Left ventricle myocardium inferior (tissue), 1 donor: ENCODE results near the gene STARD10. TPM values are rescaled to one million over a fixed set of nuclear protein-coding genes. Genes with fewer than 3 reads are reported as not detected.

Source experiments
- DNase-seq: peaks from one replicate; pipeline ENCODE4 v3.0.0-alpha.2; 2020
- H3K27ac ChIP-seq: fragments of 200-600 bp; replicated peaks from 2 replicates; pipeline ENCODE4 v1.8.0; 2021
- H3K27me3 ChIP-seq: fragments of 200-600 bp; 2 replicates; pipeline ENCODE4 v1.8.0; 2021; ENCODE audit warnings: low read depth
- H3K36me3 ChIP-seq: fragments of 200-600 bp; 2 replicates; pipeline ENCODE4 v1.8.0; 2021
- H3K4me1 ChIP-seq: fragments of 200-600 bp; 2 replicates; pipeline ENCODE4 v1.8.0; 2021
- H3K4me3 ChIP-seq: fragments of 200-600 bp; 2 replicates; pipeline ENCODE4 v1.8.0; 2021; ENCODE audit warnings: mild to moderate bottlenecking, moderate library complexity
- H3K9me3 ChIP-seq: fragments of 200-600 bp; replicated peaks from 2 replicates; pipeline ENCODE4 v1.8.0; 2021
- CTCF ChIP-seq: fragments of 200-600 bp; IDR thresholded peaks from 2 replicates; pipeline ENCODE4 v1.8.0; 2021; ENCODE audit warnings: antibody characterized with exemption, mild to moderate bottlenecking, borderline replicate concordance
- intact Hi-C: fragments of 100-400 bp; cut with micrococcal nuclease; formaldehyde crosslinking; loops from one replicate; pipeline ENCODE4 v1.11.0; 2022
- total RNA-seq: library from RNA; stranded (reverse); fragmentation: NEBNext Ultra II Directional; extraction: Animal tissue kit (Norgen Biotek cat#: 25700); gene quantifications from one replicate; pipeline ENCODE4 v1.2.1, GENCODE V29; 2021
- donor health status: DM: no; HTN: yes; CAD: no; lungs with severe emphysema.

STARD10 gene
- total RNA-seq, 1 donor from 2014 or later = 93.6 TPM

- DNase-seq = no peak
- TF ChIP-seq CTCF = no peak
- no peaks in the 10 kb centered on the region for H3K27me3 ChIP-seq
- H3K9me3 ChIP-seq = no peaks in the 10 kb centered on the region
- peaks cover 38% of the 10 kb centered on the region for H3K4me1 ChIP-seq
- H3K36me3 ChIP-seq = no peaks in the 10 kb centered on the region
- H3K27ac ChIP-seq = no peak overlapping the region
- intact Hi-C loops = no loop called here
- no peak overlapping the region for H3K4me3 ChIP-seq
Observed at GRCh38 chr11:72788241-72788640, 5.6 kb downstream of the STARD10 start.

- peaks cover 30% of the 10 kb centered on the region for H3K4me1 ChIP-seq
- H3K27me3 ChIP-seq = no peaks in the 10 kb centered on the region
- H3K27ac ChIP-seq = no peak overlapping the region
- intact Hi-C loops = no loop called here
- H3K4me3 ChIP-seq = no peak overlapping the region
- H3K9me3 ChIP-seq = no peaks in the 10 kb centered on the region
- no peak for TF ChIP-seq CTCF
- no peaks in the 10 kb centered on the region for H3K36me3 ChIP-seq
- no peak for DNase-seq
Observed at GRCh38 chr11:72787216-72788104, 6.4 kb downstream of the STARD10 start.

- no peaks in the 10 kb centered on the region for H3K9me3 ChIP-seq
- no peaks in the 10 kb centered on the region for H3K36me3 ChIP-seq
- H3K4me3 ChIP-seq = no peak overlapping the region
- DNase-seq = no peak
- TF ChIP-seq CTCF = no peak
- no peak overlapping the region for H3K27ac ChIP-seq
- H3K27me3 ChIP-seq = no peaks in the 10 kb centered on the region
- peaks cover 34% of the 10 kb centered on the region for H3K4me1 ChIP-seq
- intact Hi-C loops = no loop called here
Observed at GRCh38 chr11:72786305-72787215, 7.3 kb downstream of the STARD10 start.

- intact Hi-C loops = no loop called here
- no peaks in the 10 kb centered on the region for H3K36me3 ChIP-seq
- H3K9me3 ChIP-seq = no peaks in the 10 kb centered on the region
- no peak overlapping the region for H3K27ac ChIP-seq
- no peak for TF ChIP-seq CTCF
- no peak for DNase-seq
- no peak overlapping the region for H3K4me3 ChIP-seq
- no peaks in the 10 kb centered on the region for H3K27me3 ChIP-seq
- H3K4me1 ChIP-seq = peaks cover 41% of the 10 kb centered on the region
Observed at GRCh38 chr11:72784662-72785061, 9.2 kb downstream of the STARD10 start.

GRCh38 chr11:72783144-72783905 is 10.5 kb downstream of the STARD10 start:
- DNase-seq = no peak
- H3K4me3 ChIP-seq = no peak overlapping the region
- H3K27me3 ChIP-seq = no peaks in the 10 kb centered on the region
- H3K36me3 ChIP-seq = no peaks in the 10 kb centered on the region
- H3K4me1 ChIP-seq = peaks cover 32% of the 10 kb centered on the region
- no peak for TF ChIP-seq CTCF
- intact Hi-C loops = no loop called here
- no peak overlapping the region for H3K27ac ChIP-seq
- H3K9me3 ChIP-seq = no peaks in the 10 kb centered on the region
